Nephron (organoid): ENCODE measurements around the gene ADM.

Experiments
- H3K27ac Mint-ChIP-seq, 3 experiments: 2 replicates each; pipeline ENCODE4 v1.8.0; 2020; ENCODE audit warnings: mixed read lengths in 3 of 3, mild to moderate bottlenecking in 2 of 3, moderate library complexity in 1 of 3
- H3K27me3 Mint-ChIP-seq: 2 replicates; pipeline ENCODE4 v1.8.0; 2021; ENCODE audit warnings: low read depth, mild to moderate bottlenecking, moderate library complexity, mixed read lengths
- H3K36me3 Mint-ChIP-seq: 2 replicates; pipeline ENCODE4 v1.8.0; 2020; ENCODE audit warnings: low read depth, mixed read lengths
- H3K4me1 Mint-ChIP-seq: 2 replicates; pipeline ENCODE4 v1.8.0; 2020; ENCODE audit warnings: mixed read lengths
- H3K4me3 Mint-ChIP-seq, 3 experiments: 2 replicates each; pipeline ENCODE4 v1.8.0; 2020; ENCODE audit warnings: mild to moderate bottlenecking in 3 of 3, mixed read lengths in 3 of 3, moderate library complexity in 2 of 3
- H3K9me3 Mint-ChIP-seq: 2 replicates; pipeline ENCODE4 v1.8.0; 2020; ENCODE audit warnings: mixed read lengths
- TF ChIP-seq, protein P1 (sequence below), 3 experiments: fragments of 200-600 bp; sonication (generic); IDR thresholded peaks; one replicate each; pipeline ENCODE4 v1.5.0; 2021; ENCODE audit warnings: antibody characterized with exemption in 3 of 3; ENCODE audit not compliant: unreplicated experiment in 3 of 3

ADM gene

GRCh38 chr11:10327254-10327653 lies 22.4 kb downstream of the ADM start:
- no peaks in the 10 kb centered on the region for H3K36me3 Mint-ChIP-seq
- no peaks in the 10 kb centered on the region for H3K9me3 Mint-ChIP-seq
- H3K4me3 Mint-ChIP-seq, result no peak overlapping the region
- TF ChIP-seq, protein P1, sequence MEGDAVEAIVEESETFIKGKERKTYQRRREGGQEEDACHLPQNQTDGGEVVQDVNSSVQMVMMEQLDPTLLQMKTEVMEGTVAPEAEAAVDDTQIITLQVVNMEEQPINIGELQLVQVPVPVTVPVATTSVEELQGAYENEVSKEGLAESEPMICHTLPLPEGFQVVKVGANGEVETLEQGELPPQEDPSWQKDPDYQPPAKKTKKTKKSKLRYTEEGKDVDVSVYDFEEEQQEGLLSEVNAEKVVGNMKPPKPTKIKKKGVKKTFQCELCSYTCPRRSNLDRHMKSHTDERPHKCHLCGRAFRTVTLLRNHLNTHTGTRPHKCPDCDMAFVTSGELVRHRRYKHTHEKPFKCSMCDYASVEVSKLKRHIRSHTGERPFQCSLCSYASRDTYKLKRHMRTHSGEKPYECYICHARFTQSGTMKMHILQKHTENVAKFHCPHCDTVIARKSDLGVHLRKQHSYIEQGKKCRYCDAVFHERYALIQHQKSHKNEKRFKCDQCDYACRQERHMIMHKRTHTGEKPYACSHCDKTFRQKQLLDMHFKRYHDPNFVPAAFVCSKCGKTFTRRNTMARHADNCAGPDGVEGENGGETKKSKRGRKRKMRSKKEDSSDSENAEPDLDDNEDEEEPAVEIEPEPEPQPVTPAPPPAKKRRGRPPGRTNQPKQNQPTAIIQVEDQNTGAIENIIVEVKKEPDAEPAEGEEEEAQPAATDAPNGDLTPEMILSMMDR (IDR thresholded peaks at IDR 0.05; ENCODE audit: unreplicated experiment in 3 of 3), result no peak
- peak overlapping the region in 1 of 3 experiments; percentile 7 for H3K27ac Mint-ChIP-seq
- peaks cover 41% of the 10 kb centered on the region for H3K4me1 Mint-ChIP-seq
- no peaks in the 10 kb centered on the region for H3K27me3 Mint-ChIP-seq

GRCh38 chr11:10328314-10329098 lies 23.6 kb downstream of the ADM start:
- H3K4me1 Mint-ChIP-seq, result peaks cover 29% of the 10 kb centered on the region
- peak overlapping the region; percentile 13 to 81 (median 55) for H3K27ac Mint-ChIP-seq
- H3K36me3 Mint-ChIP-seq, result no peaks in the 10 kb centered on the region
- TF ChIP-seq, protein P1 (IDR thresholded peaks at IDR 0.05; ENCODE audit: unreplicated experiment in 3 of 3), result no peak
- H3K4me3 Mint-ChIP-seq, result no peak overlapping the region
- H3K27me3 Mint-ChIP-seq, result no peaks in the 10 kb centered on the region
- no peaks in the 10 kb centered on the region for H3K9me3 Mint-ChIP-seq

- TF ChIP-seq, protein P1 (IDR thresholded peaks at IDR 0.05; ENCODE audit: unreplicated experiment in 3 of 3), result no peak
- H3K36me3 Mint-ChIP-seq, result no peaks in the 10 kb centered on the region
- H3K4me1 Mint-ChIP-seq, result peaks cover 24% of the 10 kb centered on the region
- H3K4me3 Mint-ChIP-seq, result no peak overlapping the region
- no peaks in the 10 kb centered on the region for H3K27me3 Mint-ChIP-seq
- H3K9me3 Mint-ChIP-seq, result no peaks in the 10 kb centered on the region
- peak overlapping the region; percentile 13 to 81 (median 55) for H3K27ac Mint-ChIP-seq
Measured at GRCh38 chr11:10329356-10329755, 24.5 kb downstream of the ADM start.

DNA sequence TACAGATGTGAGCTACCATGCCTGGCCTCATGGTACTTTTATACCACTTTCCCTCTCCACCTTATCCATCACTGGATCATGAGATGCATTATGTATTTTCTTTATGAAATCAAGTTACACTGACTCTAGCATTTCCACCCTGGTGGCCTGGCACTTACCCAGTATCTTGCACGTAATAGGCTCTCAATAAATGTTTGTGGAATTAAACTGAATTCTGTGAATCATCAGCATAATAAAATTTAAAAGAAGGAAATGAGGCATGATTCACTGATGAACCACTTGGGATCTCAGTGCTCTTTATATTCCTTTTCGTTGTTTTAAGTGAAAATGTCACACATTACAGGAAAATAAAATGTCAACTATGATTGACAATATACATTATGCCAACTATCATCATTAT lies 25.1 kb downstream of the ADM start:
- no peaks in the 10 kb centered on the region for H3K9me3 Mint-ChIP-seq
- no peaks in the 10 kb centered on the region for H3K27me3 Mint-ChIP-seq
- no peak overlapping the region for H3K27ac Mint-ChIP-seq
- peaks cover 24% of the 10 kb centered on the region for H3K4me1 Mint-ChIP-seq
- TF ChIP-seq, protein P1 (IDR thresholded peaks at IDR 0.05; ENCODE audit: unreplicated experiment in 3 of 3), result no peak
- H3K36me3 Mint-ChIP-seq, result no peaks in the 10 kb centered on the region
- H3K4me3 Mint-ChIP-seq, result no peak overlapping the region

GRCh38 chr11:10331548-10332289 lies 26.8 kb downstream of the ADM start:
- Mint-ChIP-seq H3K36me3 (no peaks in the 10 kb centered on the region), H3K9me3 (peaks cover 3% of the 10 kb centered on the region), H3K27ac (no peak overlapping the region), H3K4me3 (no peak overlapping the region), H3K4me1 (peaks cover 11% of the 10 kb centered on the region), H3K27me3 (no peaks in the 10 kb centered on the region)
- TF ChIP-seq, protein P1 (IDR thresholded peaks at IDR 0.05; ENCODE audit: unreplicated experiment in 3 of 3), result no peak
